Measurements from ENCODE around the gene CAPN9. TPM values are rescaled to one million over a fixed set of nuclear protein-coding genes. Genes with fewer than 3 reads are reported as not detected.

CAPN9 gene
- total RNA-seq, 2 donors from 2014 or later: not detected

DNA sequence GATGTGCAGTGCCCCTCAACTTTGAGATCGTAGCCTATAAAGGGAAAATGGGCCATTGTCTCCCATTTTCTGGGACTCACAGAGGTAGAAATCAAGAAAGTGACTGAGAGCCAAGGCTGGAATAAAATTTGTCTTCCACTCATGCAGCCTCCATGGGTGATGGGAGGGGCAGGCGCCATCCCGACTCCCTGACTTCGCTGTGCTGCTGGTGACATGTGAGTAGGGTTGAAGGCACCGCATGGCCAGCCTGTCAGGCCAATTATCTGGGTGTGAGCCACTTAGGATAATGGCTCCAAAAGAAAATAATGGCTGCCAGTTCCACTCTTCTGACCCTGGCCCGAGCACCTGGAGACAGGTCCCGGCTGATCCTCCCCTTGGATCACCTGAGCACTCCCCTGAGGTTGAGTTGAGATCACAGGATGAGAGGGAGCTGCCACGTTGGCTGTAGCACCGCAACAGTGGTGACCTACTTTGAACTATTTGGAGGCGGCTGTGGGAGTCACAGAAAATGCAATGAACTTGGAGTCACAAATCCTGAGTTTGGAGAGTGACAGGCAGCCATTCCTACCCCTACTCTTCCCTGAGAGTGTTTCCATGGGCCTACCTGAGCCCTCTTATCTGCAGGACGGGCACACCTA, 26.3 kb downstream of the CAPN9 start:
- no peak for DNase-seq
- Mint-ChIP-seq H3K36me3 (ENCODE audit: insufficient read depth in 2 of 2) (no peaks in the 10 kb centered on the region), H3K4me1 (ENCODE audit: low read depth) (no peaks in the 10 kb centered on the region), H3K27ac (no peak overlapping the region), H3K9me3 (no peaks in the 10 kb centered on the region), H3K4me3 (no peak overlapping the region), H3K27me3 (ENCODE audit: low read depth) (peaks cover 7% of the 10 kb centered on the region)
- ATAC-seq (replicated peaks in 1 of 2): no peak

DNA sequence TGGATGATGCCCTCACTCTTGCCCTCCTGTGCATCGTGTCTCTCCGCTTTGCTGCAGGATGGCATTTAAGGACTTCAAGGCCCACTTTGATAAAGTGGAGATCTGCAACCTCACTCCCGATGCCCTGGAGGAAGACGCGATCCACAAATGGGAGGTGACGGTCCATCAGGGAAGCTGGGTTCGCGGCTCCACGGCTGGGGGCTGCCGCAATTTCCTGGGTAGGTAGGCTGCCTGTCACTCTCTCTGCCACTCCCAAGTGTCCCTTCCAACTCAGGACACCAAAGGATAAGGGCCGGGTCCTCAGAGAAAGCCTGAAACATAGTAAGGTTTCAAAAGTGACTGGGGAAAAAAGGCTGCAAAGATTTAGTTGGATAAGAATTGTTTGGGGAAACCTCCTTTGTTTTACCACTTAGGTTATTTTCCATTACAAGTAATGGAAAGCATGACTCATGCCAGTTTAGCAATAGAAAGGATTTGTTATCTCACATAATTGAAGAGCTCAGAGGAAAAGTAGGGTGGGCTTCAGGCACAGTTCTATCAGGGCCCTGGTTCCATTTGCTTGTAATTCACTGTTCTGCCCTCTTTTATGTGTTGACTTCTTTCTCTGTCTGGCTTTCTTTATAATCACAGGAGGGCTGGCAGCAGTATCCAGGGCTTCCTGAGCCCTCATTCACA, 31.9 kb downstream of the CAPN9 start:
- no peak for ATAC-seq (replicated peaks in 1 of 2)
- H3K4me1 Mint-ChIP-seq (ENCODE audit: low read depth): peaks cover 9% of the 10 kb centered on the region
- no peak overlapping the region for H3K4me3 Mint-ChIP-seq

DNA sequence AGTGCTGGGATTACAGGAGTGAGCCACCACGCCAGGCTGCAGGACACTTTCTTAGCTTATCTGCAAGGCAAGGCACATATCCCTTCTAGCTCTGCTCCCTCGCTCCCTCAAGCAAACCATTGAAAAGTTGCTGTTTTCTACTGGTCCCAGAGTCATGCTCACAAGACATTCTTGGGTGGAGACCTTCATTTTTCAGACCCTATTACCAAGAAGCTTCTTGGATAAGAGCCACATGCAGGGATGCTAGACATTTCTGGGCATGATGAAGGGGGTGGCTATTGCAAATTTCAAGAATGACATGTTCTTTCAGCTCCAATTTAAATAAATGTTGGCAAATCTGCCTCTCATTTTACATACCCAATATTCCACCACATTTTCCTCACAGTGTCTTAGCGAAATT, 33.9 kb downstream of the CAPN9 start:
- no peaks in the 10 kb centered on the region for H3K36me3 Mint-ChIP-seq (ENCODE audit: insufficient read depth in 2 of 2)
- no peak for ATAC-seq (replicated peaks in 1 of 2)

More for the DNA sequence above, 31.9 kb downstream of the CAPN9 start:
- Mint-ChIP-seq H3K36me3 (ENCODE audit: insufficient read depth in 2 of 2) (no peaks in the 10 kb centered on the region), H3K27me3 (ENCODE audit: low read depth) (peaks cover 12% of the 10 kb centered on the region), H3K27ac (no peak overlapping the region), H3K9me3 (no peaks in the 10 kb centered on the region)
- DNase-seq: no peak

GRCh38 chr1:230781594-230781993, 34.4 kb downstream of the CAPN9 start:
- Mint-ChIP-seq H3K4me3 (no peak overlapping the region), H3K27ac (no peak overlapping the region), H3K9me3 (no peaks in the 10 kb centered on the region), H3K4me1 (ENCODE audit: low read depth) (peaks cover 9% of the 10 kb centered on the region), H3K36me3 (ENCODE audit: insufficient read depth in 2 of 2) (no peaks in the 10 kb centered on the region), H3K27me3 (ENCODE audit: low read depth) (peaks cover 12% of the 10 kb centered on the region)
- DNase-seq (no peak), ATAC-seq (replicated peaks in 1 of 2) (peak; percentile 73 to 83)

More for the DNA sequence above, 33.9 kb downstream of the CAPN9 start:
- H3K27me3 Mint-ChIP-seq (ENCODE audit: low read depth): peaks cover 12% of the 10 kb centered on the region
- H3K4me3 Mint-ChIP-seq: no peak overlapping the region
- DNase-seq: no peak
- H3K9me3 Mint-ChIP-seq: no peaks in the 10 kb centered on the region
- peaks cover 9% of the 10 kb centered on the region for H3K4me1 Mint-ChIP-seq (ENCODE audit: low read depth)
- no peak overlapping the region for H3K27ac Mint-ChIP-seq

DNA sequence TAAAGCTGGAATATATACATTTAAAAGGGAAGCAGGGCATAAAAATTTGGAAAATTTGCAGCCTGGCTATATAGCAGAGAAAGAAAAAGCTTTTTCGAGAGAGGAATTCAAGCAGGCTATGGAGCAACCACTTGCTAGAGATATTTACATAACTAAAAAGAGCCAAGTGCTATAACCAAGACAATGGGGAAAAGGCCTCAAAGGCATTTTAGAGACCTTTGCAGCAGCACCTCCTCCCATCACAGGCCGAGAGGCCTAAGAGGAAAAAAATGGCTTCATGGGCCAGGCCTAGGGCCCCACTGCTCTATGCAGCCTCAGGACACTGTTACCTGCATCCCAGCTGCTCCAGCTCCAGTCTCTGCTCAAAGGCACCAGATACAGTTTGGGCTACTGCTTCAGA, 37.0 kb downstream of the CAPN9 start:
- Mint-ChIP-seq H3K27ac (no peak overlapping the region), H3K4me1 (ENCODE audit: low read depth) (peaks cover 9% of the 10 kb centered on the region)

GRCh38 chr1:230785636-230786384, 38.6 kb downstream of the CAPN9 start:
- no peaks in the 10 kb centered on the region for H3K9me3 Mint-ChIP-seq
- peaks cover 9% of the 10 kb centered on the region for H3K4me1 Mint-ChIP-seq (ENCODE audit: low read depth)
- no peak overlapping the region for H3K27ac Mint-ChIP-seq
- no peaks in the 10 kb centered on the region for H3K36me3 Mint-ChIP-seq (ENCODE audit: insufficient read depth in 2 of 2)
- ATAC-seq (replicated peaks in 1 of 2): no peak
- no peak overlapping the region for H3K4me3 Mint-ChIP-seq
- DNase-seq: no peak
- H3K27me3 Mint-ChIP-seq (ENCODE audit: low read depth): peaks cover 6% of the 10 kb centered on the region

More for the DNA sequence above, 37.0 kb downstream of the CAPN9 start:
- DNase-seq (no peak), ATAC-seq (replicated peaks in 1 of 2) (no peak)
- no peaks in the 10 kb centered on the region for H3K9me3 Mint-ChIP-seq
- no peak overlapping the region for H3K4me3 Mint-ChIP-seq
- H3K27me3 Mint-ChIP-seq (ENCODE audit: low read depth): peaks cover 18% of the 10 kb centered on the region
- H3K36me3 Mint-ChIP-seq (ENCODE audit: insufficient read depth in 2 of 2): no peaks in the 10 kb centered on the region

- no peak for DNase-seq
- H3K4me3 Mint-ChIP-seq: no peak overlapping the region
- no peak overlapping the region for H3K27ac Mint-ChIP-seq
- no peaks in the 10 kb centered on the region for H3K9me3 Mint-ChIP-seq
- ATAC-seq (replicated peaks in 1 of 2): no peak
- H3K27me3 Mint-ChIP-seq (ENCODE audit: low read depth): peaks cover 6% of the 10 kb centered on the region
- H3K36me3 Mint-ChIP-seq (ENCODE audit: insufficient read depth in 2 of 2): no peaks in the 10 kb centered on the region
- H3K4me1 Mint-ChIP-seq (ENCODE audit: low read depth): peaks cover 8% of the 10 kb centered on the region
Measured at GRCh38 chr1:230786385-230786753, 39.2 kb downstream of the CAPN9 start.

GRCh38 chr1:230787471-230787870, 40.3 kb downstream of the CAPN9 start:
- H3K9me3 Mint-ChIP-seq: no peaks in the 10 kb centered on the region
- DNase-seq (no peak), ATAC-seq (replicated peaks in 1 of 2) (no peak)
- peaks cover 3% of the 10 kb centered on the region for H3K4me1 Mint-ChIP-seq (ENCODE audit: low read depth)
- no peaks in the 10 kb centered on the region for H3K36me3 Mint-ChIP-seq (ENCODE audit: insufficient read depth in 2 of 2)
- peaks cover 16% of the 10 kb centered on the region for H3K27me3 Mint-ChIP-seq (ENCODE audit: low read depth)
- H3K27ac Mint-ChIP-seq: no peak overlapping the region
- no peak overlapping the region for H3K4me3 Mint-ChIP-seq

- no peak overlapping the region for H3K4me3 Mint-ChIP-seq
- H3K36me3 Mint-ChIP-seq (ENCODE audit: insufficient read depth in 2 of 2): no peaks in the 10 kb centered on the region
- H3K9me3 Mint-ChIP-seq: no peaks in the 10 kb centered on the region
- peaks cover 16% of the 10 kb centered on the region for H3K27me3 Mint-ChIP-seq (ENCODE audit: low read depth)
- DNase-seq (no peak), ATAC-seq (replicated peaks in 1 of 2) (no peak)
- H3K4me1 Mint-ChIP-seq (ENCODE audit: low read depth): peaks cover 3% of the 10 kb centered on the region
- no peak overlapping the region for H3K27ac Mint-ChIP-seq
Measured at GRCh38 chr1:230788561-230789275, 41.5 kb downstream of the CAPN9 start.

DNA sequence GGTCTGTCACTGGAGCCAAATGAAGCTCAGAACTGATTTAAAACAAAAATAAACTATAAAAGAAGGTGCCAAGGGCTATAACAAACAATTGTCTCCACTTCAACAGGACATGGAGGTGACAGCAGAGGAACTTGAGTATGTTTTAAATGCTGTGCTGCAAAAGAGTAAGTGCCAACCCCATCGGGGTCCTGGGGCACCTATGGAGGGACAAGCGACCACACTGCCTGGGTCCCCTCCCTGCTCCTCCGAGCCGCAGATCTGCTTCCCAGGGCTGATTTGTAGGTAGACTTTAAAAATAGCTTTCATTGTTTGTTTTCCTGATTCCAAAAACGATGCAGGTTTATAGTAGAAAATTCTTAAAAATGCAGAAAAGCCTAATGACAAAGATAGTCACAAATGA, 42.8 kb downstream of the CAPN9 start:
- no peak for ATAC-seq (replicated peaks in 1 of 2)
- H3K27me3 Mint-ChIP-seq (ENCODE audit: low read depth): peaks cover 16% of the 10 kb centered on the region
- no peak for DNase-seq
- H3K4me1 Mint-ChIP-seq (ENCODE audit: low read depth): peaks cover 3% of the 10 kb centered on the region
- H3K9me3 Mint-ChIP-seq: no peaks in the 10 kb centered on the region
- no peak overlapping the region for H3K4me3 Mint-ChIP-seq
- no peaks in the 10 kb centered on the region for H3K36me3 Mint-ChIP-seq (ENCODE audit: insufficient read depth in 2 of 2)
- no peak overlapping the region for H3K27ac Mint-ChIP-seq

GRCh38 chr1:230791986-230792564, 44.9 kb downstream of the CAPN9 start:
- Mint-ChIP-seq H3K4me1 (ENCODE audit: low read depth) (peaks cover 3% of the 10 kb centered on the region), H3K27me3 (ENCODE audit: low read depth) (peaks cover 17% of the 10 kb centered on the region), H3K36me3 (ENCODE audit: insufficient read depth in 2 of 2) (no peaks in the 10 kb centered on the region), H3K9me3 (no peaks in the 10 kb centered on the region), H3K4me3 (no peak overlapping the region), H3K27ac (no peak overlapping the region)
- DNase-seq: no peak
- no peak for ATAC-seq (replicated peaks in 1 of 2)

DNA sequence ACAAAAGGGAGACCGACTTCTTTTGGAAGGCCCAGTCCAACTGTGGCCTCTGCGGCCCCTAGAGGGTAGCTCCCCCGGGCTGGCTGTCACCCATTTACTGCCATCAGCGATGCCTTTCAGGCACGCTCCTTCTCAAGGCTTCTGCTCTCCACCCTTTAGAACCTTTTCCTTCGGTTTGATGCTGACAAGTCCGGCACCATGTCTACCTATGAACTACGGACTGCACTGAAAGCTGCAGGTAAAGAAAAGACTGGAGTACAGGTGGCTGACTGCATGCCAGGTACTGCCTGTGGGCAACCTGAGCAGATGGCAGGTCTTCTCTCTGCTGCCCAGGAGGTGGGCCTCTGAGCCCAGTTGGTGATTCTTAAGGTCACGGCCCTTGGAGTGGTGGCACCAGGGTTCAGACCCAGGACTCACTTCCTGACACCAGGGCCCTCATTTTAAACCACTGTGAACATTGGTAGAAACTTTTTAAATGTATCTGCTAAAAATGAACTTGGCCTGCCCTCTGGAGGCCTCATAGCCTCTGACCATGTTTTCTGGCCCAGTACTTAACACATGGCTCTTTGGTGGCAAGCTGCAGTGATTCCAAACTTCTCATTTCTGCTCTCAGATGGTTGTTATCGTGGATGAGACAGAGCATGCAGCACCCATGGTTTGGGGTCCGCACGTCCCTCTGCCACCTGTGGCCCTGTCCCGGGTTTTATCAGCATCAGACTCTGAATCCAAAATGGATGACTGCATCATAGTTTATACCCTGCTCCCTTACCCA, 45.7 kb downstream of the CAPN9 start:
- H3K4me1 Mint-ChIP-seq (ENCODE audit: low read depth): peaks cover 3% of the 10 kb centered on the region
- H3K36me3 Mint-ChIP-seq (ENCODE audit: insufficient read depth in 2 of 2): no peaks in the 10 kb centered on the region
- H3K27ac Mint-ChIP-seq: no peak overlapping the region
- DNase-seq (no peak), ATAC-seq (replicated peaks in 1 of 2) (no peak)
- H3K9me3 Mint-ChIP-seq: no peaks in the 10 kb centered on the region
- peaks cover 23% of the 10 kb centered on the region for H3K27me3 Mint-ChIP-seq (ENCODE audit: low read depth)
- no peak overlapping the region for H3K4me3 Mint-ChIP-seq

All from activated T-cell treated with anti-CD3 and anti-CD28 coated beads, Interleukin-2, amount 50 U/mL, for 72 hours (primary cell).